Prostate gland (tissue), 2 donors: ENCODE data around the gene COL9A2.

Experiments used
- POLR2A ChIP-seq: fragments of 450-650 bp; IDR thresholded peaks from one replicate; pipeline ENCODE4 v1.6.1; 2016; ENCODE audit warnings: antibody characterized with exemption, mild to moderate bottlenecking
- POLR2AphosphoS5 ChIP-seq: sonication (generic); formaldehyde crosslinking; IDR thresholded peaks from one replicate; pipeline ENCODE4 v1.6.1; 2017; ENCODE audit warnings: antibody characterized with exemption
- TF ChIP-seq, protein P1 (sequence below), 4 experiments: fragments of 200-600 bp in 2 of 4; fragments of 450-650 bp in 2 of 4; sonication (generic) in 2 of 4; IDR thresholded peaks; 1 replicate in 3 of 4; 2 replicates in 1 of 4; pipeline ENCODE4 v1.5.1; 2016 to 2019; ENCODE audit warnings: antibody characterized with exemption in 4 of 4, mild to moderate bottlenecking in 2 of 4, moderate library complexity in 2 of 4

DNA sequence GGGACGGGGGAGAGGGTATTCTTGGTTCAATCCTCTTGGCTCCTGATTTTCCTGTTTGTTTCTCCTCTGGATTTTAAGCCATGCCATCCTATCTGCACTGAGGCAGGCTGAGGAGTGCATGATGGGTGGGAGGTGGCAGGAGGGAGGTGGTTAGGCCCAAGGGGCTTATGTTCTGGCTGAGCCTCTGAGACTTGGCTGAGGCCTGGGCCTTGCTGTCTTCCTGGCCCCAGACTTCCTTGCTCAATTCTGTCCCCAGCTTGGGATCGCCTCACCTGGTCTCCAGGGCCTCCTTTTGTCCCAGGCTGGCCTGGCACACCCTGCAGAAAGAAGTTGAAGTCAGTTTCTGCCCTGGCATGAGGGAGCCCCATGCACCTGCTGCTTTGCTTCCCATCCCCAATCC lies 11.2 kb downstream of the COL9A2 start:
- TF ChIP-seq POLR2AphosphoS5 (no peak), POLR2A (no peak)
- TF ChIP-seq, protein P1, sequence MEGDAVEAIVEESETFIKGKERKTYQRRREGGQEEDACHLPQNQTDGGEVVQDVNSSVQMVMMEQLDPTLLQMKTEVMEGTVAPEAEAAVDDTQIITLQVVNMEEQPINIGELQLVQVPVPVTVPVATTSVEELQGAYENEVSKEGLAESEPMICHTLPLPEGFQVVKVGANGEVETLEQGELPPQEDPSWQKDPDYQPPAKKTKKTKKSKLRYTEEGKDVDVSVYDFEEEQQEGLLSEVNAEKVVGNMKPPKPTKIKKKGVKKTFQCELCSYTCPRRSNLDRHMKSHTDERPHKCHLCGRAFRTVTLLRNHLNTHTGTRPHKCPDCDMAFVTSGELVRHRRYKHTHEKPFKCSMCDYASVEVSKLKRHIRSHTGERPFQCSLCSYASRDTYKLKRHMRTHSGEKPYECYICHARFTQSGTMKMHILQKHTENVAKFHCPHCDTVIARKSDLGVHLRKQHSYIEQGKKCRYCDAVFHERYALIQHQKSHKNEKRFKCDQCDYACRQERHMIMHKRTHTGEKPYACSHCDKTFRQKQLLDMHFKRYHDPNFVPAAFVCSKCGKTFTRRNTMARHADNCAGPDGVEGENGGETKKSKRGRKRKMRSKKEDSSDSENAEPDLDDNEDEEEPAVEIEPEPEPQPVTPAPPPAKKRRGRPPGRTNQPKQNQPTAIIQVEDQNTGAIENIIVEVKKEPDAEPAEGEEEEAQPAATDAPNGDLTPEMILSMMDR (IDR thresholded peaks at IDR 0.05) = no peak
